HepG2 (cell line): ENCODE measurements around the gene HNRNPM. TPM values are rescaled to one million over a fixed set of nuclear protein-coding genes. Genes with fewer than 3 reads are reported as not detected.
A peak's percentile ranks its signal among the peaks of the same experiment; 100 is the strongest.

Source experiments
- BHLHE40 ChIP-seq: IDR thresholded peaks from 2 replicates; pipeline ENCODE4 v1.6.1; 2011; ENCODE audit warnings: low read length, improper control_type of control experiment
- CC2D1A ChIP-seq: sonication (generic); formaldehyde crosslinking; IDR thresholded peaks from 2 replicates; pipeline ENCODE4 v1.8.1; 2023; ENCODE audit warnings: mild to moderate bottlenecking, missing genetic modification reagents
- ERF ChIP-seq: IDR thresholded peaks from 2 replicates; pipeline ENCODE4 v1.6.1; 2018; ENCODE audit warnings: missing biosample characterization, missing genetic modification reagents
- FOXA3 ChIP-seq: IDR thresholded peaks from 2 replicates; pipeline ENCODE4 v1.6.1; 2016; ENCODE audit warnings: missing genetic modification reagents, missing compliant biosample characterization
- FOXJ3 ChIP-seq: sonication (generic); formaldehyde crosslinking; IDR thresholded peaks from 2 replicates; pipeline ENCODE4 v1.4.0; 2020; ENCODE audit warnings: missing genetic modification reagents, mild to moderate bottlenecking, borderline replicate concordance
- GRHL1 ChIP-seq: sonication (generic); formaldehyde crosslinking; conservative IDR thresholded peaks from 2 replicates; pipeline ENCODE4 v1.8.0; 2022; ENCODE audit warnings: missing genetic modification reagents
- KDM2A ChIP-seq: sonication (generic); formaldehyde crosslinking; IDR thresholded peaks from 2 replicates; pipeline ENCODE4 v1.4.0; 2020; ENCODE audit warnings: low read depth, missing genetic modification reagents, borderline replicate concordance
- MEIS2 ChIP-seq: sonication (generic); formaldehyde crosslinking; IDR thresholded peaks from 2 replicates; pipeline ENCODE4 v1.9.0; 2021; ENCODE audit warnings: mild to moderate bottlenecking, missing genetic modification reagents
- SRY ChIP-seq: sonication (generic); formaldehyde crosslinking; IDR thresholded peaks from 2 replicates; pipeline ENCODE4 v1.8.0; 2022; ENCODE audit warnings: mild to moderate bottlenecking, missing genetic modification reagents
- SSRP1 ChIP-seq: IDR thresholded peaks from 2 replicates; pipeline ENCODE4 v1.6.1; 2016; ENCODE audit warnings: control low read depth
- TCF12 ChIP-seq, 2 experiments: fragments of 450-650 bp in 1 of 2; sonication (generic) in 1 of 2; formaldehyde crosslinking in 1 of 2; IDR thresholded peaks; 2 replicates each; pipeline versions ENCODE4 v1.6.1 to v1.8.0; 2017 to 2022; ENCODE audit warnings: antibody characterized with exemption in 1 of 2, mild to moderate bottlenecking in 1 of 2, missing genetic modification reagents in 1 of 2, moderate library complexity in 1 of 2
- THYN1 ChIP-seq: sonication (generic); formaldehyde crosslinking; IDR thresholded peaks from 2 replicates; pipeline ENCODE4 v1.8.1; 2023; ENCODE audit warnings: low read depth, mild to moderate bottlenecking, moderate library complexity, missing genetic modification reagents, borderline replicate concordance
- ZNF12 ChIP-seq: sonication (generic); formaldehyde crosslinking; IDR thresholded peaks from 2 replicates; pipeline ENCODE4 v1.5.0; 2020; ENCODE audit warnings: missing genetic modification reagents
- ZNF296 ChIP-seq: sonication (generic); formaldehyde crosslinking; conservative IDR thresholded peaks from 2 replicates; pipeline ENCODE4 v1.5.0; 2020; ENCODE audit warnings: mild to moderate bottlenecking, missing genetic modification reagents
- ZNF691 ChIP-seq: sonication (generic); formaldehyde crosslinking; IDR thresholded peaks from 2 replicates; pipeline ENCODE4 v1.4.0; 2020; ENCODE audit warnings: missing genetic modification reagents, low read depth, mild to moderate bottlenecking, borderline replicate concordance
- ZNF768 ChIP-seq: sonication (generic); formaldehyde crosslinking; IDR thresholded peaks from 2 replicates; pipeline ENCODE4 v1.4.0; 2020; ENCODE audit warnings: missing genetic modification reagents
- polyA plus RNA-seq, 8 experiments: library from polyadenylated mRNA; depleted of rRNA in 3 of 8; stranded (reverse) in 7 of 8; unstranded in 1 of 8; fragments of >200 nt; fragmentation: Illumina TruSeq in 4 of 8; extraction: Trizol in 4 of 8; gene quantifications; 2 replicates each; pipeline versions ENCODE4 v1.2.1 to v1.2.3, GENCODE V29; 2011 to 2016; ENCODE audit warnings: low read depth in 4 of 8, missing spikeins in 1 of 8, mixed read lengths in 1 of 8; ENCODE audit not compliant: insufficient read depth in 1 of 8
- total RNA-seq, 5 experiments: library from RNA; depleted of rRNA; stranded (reverse); fragments of >200 nt; fragmentation: Illumina TruSeq; extraction: Trizol; gene quantifications; 2 replicates each; pipeline ENCODE4 v1.2.3, GENCODE V29; 2016; ENCODE audit warnings: low read depth in 1 of 5
- TF ChIP-seq, protein P1 (sequence below), 2 experiments: sonication (generic) in 1 of 2; formaldehyde crosslinking in 1 of 2; IDR thresholded peaks; 2 replicates each; pipeline versions ENCODE4 v1.5.1 to v1.6.1; 2011 to 2020; ENCODE audit warnings: borderline replicate concordance in 1 of 2, low read depth in 1 of 2, low read length in 1 of 2, mild to moderate bottlenecking in 1 of 2, missing genetic modification reagents in 1 of 2, moderate library complexity in 1 of 2
- TF ChIP-seq, protein P2 (sequence below): sonication (generic); formaldehyde crosslinking; IDR thresholded peaks from 2 replicates; pipeline ENCODE4 v1.5.0; 2020; ENCODE audit warnings: missing genetic modification reagents
- TF ChIP-seq, protein P3 (sequence below): sonication (generic); formaldehyde crosslinking; IDR thresholded peaks from 2 replicates; pipeline ENCODE4 v1.8.0; 2022; ENCODE audit warnings: missing genetic modification reagents, low read depth, mild to moderate bottlenecking, borderline replicate concordance
- TF ChIP-seq, protein P4 (sequence below): sonication (generic); formaldehyde crosslinking; IDR thresholded peaks from 2 replicates; pipeline ENCODE4 v1.8.0; 2022; ENCODE audit warnings: mild to moderate bottlenecking, missing genetic modification reagents, borderline replicate concordance
- TF ChIP-seq, protein P5 (sequence below): conservative IDR thresholded peaks from 2 replicates; pipeline ENCODE4 v1.6.1; 2018; ENCODE audit warnings: missing genetic modification reagents

HNRNPM gene
- total and polyA plus RNA-seq, 2 of the 13 experiments (the other 11 are each of a cell fraction or from before 2014, with no cell fraction given) = 56.7 to 102 TPM

- TF ChIP-seq, protein P1, sequence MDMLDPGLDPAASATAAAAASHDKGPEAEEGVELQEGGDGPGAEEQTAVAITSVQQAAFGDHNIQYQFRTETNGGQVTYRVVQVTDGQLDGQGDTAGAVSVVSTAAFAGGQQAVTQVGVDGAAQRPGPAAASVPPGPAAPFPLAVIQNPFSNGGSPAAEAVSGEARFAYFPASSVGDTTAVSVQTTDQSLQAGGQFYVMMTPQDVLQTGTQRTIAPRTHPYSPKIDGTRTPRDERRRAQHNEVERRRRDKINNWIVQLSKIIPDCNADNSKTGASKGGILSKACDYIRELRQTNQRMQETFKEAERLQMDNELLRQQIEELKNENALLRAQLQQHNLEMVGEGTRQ (IDR thresholded peaks at IDR 0.05; ENCODE audit: low read depth, low read length) = no peak
- TF ChIP-seq, protein P1 (CRISPR knock-in tag; IDR thresholded peaks at IDR 0.05; ENCODE audit: borderline replicate concordance) = no peak
- no peak for TF ChIP-seq BHLHE40
- TF ChIP-seq ZNF691 (CRISPR knock-in tag) = no peak
- no peak for TF ChIP-seq SSRP1 (CRISPR knock-in tag)
- TF ChIP-seq, protein P2, sequence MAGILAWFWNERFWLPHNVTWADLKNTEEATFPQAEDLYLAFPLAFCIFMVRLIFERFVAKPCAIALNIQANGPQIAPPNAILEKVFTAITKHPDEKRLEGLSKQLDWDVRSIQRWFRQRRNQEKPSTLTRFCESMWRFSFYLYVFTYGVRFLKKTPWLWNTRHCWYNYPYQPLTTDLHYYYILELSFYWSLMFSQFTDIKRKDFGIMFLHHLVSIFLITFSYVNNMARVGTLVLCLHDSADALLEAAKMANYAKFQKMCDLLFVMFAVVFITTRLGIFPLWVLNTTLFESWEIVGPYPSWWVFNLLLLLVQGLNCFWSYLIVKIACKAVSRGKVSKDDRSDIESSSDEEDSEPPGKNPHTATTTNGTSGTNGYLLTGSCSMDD (CRISPR knock-in tag) = no peak
- no peak for TF ChIP-seq GRHL1 (CRISPR knock-in tag)
- peak; percentile 44; the same call in 1 of the 2 replicates for TF ChIP-seq KDM2A (CRISPR knock-in tag)
- no peak for TF ChIP-seq TCF12 (IDR thresholded peaks at IDR 0.05)
- no peak for TF ChIP-seq TCF12 (CRISPR knock-in tag; IDR thresholded peaks at IDR 0.05)
- no peak for TF ChIP-seq SRY (CRISPR knock-in tag)
- TF ChIP-seq ZNF296 (CRISPR knock-in tag) = no peak
- no peak for TF ChIP-seq THYN1 (CRISPR knock-in tag)
- TF ChIP-seq, protein P3, sequence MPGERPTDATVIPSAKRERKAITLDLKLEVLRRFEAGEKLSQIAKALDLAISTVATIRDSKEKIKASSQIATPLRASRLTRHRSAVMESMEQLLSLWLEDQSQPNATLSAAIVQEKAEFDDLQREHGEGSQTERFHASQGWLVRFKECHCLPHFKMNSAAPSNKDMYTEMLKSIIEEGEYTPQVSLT (CRISPR knock-in tag) = no peak
- TF ChIP-seq FOXJ3 (CRISPR knock-in tag) = no peak
- TF ChIP-seq, protein P4, sequence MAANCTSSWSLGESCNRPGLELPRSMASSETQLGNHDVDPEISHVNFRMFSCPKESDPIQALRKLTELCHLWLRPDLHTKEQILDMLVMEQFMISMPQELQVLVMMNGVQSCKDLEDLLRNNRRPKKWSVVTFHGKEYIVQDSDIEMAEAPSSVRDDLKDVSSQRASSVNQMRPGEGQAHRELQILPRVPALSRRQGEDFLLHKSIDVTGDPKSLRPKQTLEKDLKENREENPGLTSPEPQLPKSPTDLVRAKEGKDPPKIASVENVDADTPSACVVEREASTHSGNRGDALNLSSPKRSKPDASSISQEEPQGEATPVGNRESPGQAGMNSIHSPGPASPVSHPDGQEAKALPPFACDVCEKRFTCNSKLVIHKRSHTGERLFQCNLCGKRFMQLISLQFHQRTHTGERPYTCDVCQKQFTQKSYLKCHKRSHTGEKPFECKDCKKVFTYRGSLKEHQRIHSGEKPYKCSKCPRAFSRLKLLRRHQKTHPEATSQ (CRISPR knock-in tag) = no peak
- TF ChIP-seq ZNF12 (CRISPR knock-in tag) = no peak
- TF ChIP-seq, protein P5, sequence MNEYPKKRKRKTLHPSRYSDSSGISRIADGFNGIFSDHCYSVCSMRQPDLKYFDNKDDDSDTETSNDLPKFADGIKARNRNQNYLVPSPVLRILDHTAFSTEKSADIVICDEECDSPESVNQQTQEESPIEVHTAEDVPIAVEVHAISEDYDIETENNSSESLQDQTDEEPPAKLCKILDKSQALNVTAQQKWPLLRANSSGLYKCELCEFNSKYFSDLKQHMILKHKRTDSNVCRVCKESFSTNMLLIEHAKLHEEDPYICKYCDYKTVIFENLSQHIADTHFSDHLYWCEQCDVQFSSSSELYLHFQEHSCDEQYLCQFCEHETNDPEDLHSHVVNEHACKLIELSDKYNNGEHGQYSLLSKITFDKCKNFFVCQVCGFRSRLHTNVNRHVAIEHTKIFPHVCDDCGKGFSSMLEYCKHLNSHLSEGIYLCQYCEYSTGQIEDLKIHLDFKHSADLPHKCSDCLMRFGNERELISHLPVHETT (CRISPR knock-in tag) = no peak
- peak; percentile 64; the same call in 1 of the 2 replicates for TF ChIP-seq MEIS2 (CRISPR knock-in tag)
- no peak for TF ChIP-seq ZNF768
- TF ChIP-seq FOXA3 (CRISPR knock-in tag) = no peak
- no peak for TF ChIP-seq CC2D1A (CRISPR knock-in tag)
- 0 out of 2 replicates have a peak, but pooled peaks have one; percentile 15 for TF ChIP-seq ERF (CRISPR knock-in tag)
These were observed 80.6 kb downstream of the HNRNPM start (continued) for GRCh38 chr19:8525401-8525684.
